Stomach (tissue), 4 donors: Measurements from ENCODE around the gene DGLUCY.

Experiments
- EP300 ChIP-seq: sonication (generic); formaldehyde crosslinking; IDR thresholded peaks from one replicate; pipeline ENCODE4 v1.6.1; 2017; ENCODE audit warnings: antibody characterized with exemption
- POLR2A ChIP-seq, 4 donors: fragments of 450-650 bp; IDR thresholded peaks; one replicate each; pipeline ENCODE4 v1.6.1; 2016; ENCODE audit warnings: antibody characterized with exemption in 4 of 4, control low read depth in 2 of 4, mild to moderate bottlenecking in 1 of 4, moderate library complexity in 1 of 4
- TF ChIP-seq, protein P1 (sequence below), 7 experiments: fragments of 450-650 bp in 4 of 7; fragments of 200-600 bp in 3 of 7; sonication (generic) in 3 of 7; IDR thresholded peaks; one replicate each; pipeline ENCODE4 v1.5.1; 2016 to 2019; ENCODE audit warnings: antibody characterized with exemption in 7 of 7, control low read depth in 2 of 7, mild to moderate bottlenecking in 1 of 7

- TF ChIP-seq, protein P1, sequence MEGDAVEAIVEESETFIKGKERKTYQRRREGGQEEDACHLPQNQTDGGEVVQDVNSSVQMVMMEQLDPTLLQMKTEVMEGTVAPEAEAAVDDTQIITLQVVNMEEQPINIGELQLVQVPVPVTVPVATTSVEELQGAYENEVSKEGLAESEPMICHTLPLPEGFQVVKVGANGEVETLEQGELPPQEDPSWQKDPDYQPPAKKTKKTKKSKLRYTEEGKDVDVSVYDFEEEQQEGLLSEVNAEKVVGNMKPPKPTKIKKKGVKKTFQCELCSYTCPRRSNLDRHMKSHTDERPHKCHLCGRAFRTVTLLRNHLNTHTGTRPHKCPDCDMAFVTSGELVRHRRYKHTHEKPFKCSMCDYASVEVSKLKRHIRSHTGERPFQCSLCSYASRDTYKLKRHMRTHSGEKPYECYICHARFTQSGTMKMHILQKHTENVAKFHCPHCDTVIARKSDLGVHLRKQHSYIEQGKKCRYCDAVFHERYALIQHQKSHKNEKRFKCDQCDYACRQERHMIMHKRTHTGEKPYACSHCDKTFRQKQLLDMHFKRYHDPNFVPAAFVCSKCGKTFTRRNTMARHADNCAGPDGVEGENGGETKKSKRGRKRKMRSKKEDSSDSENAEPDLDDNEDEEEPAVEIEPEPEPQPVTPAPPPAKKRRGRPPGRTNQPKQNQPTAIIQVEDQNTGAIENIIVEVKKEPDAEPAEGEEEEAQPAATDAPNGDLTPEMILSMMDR (IDR thresholded peaks at IDR 0.05), result no peak
- TF ChIP-seq POLR2A (IDR thresholded peaks at IDR 0.05), result no peak
- no peak for TF ChIP-seq EP300
Measured at GRCh38 chr14:91238085-91238484, 124.2 kb downstream of the DGLUCY start.
